ENCODE data around the gene NNAT.
"Not testable (repeated sequence)": the region's sequence is repeated elsewhere in the genome, so short reads cannot be mapped to it uniquely, and the experiment has no call there.

Gene NNAT, protein sequence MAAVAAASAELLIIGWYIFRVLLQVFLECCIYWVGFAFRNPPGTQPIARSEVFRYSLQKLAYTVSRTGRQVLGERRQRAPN

DNA sequence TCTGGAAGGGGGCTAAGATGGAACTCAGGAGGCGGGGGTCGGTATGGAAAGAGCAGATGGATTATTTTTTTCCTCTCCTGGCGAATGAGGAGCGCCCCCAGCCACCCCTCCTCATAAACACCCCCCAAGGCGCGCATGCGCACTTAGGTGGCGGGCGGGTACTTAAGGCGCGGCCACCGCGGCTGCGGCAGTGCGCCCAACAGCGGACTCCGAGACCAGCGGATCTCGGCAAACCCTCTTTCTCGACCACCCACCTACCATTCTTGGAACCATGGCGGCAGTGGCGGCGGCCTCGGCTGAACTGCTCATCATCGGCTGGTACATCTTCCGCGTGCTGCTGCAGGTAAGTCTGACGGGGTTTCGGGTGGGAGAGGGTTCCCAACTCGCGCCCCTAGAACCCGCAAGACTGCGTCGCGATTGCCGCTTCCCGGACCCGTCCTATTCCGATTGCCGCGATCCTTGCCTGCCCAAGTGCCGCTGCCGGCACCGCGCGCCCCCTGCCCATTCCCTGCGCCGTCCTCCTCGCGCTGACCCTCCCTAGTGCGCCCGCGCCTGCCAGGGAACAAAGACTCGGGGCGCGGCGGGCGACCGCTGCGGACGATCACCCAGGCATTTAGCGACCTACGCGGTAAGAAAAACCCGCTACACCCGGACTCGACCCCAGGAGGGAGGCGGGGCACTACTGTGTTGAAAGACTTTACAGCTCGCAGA is at the start of gene NNAT:
Gene NNAT, plus strand, starts transcription at position 190 of the 711 bp plus-strand sequence. Its CDS starts 82 bp downstream, at position 272.
- DNase-seq: no peak

DNA sequence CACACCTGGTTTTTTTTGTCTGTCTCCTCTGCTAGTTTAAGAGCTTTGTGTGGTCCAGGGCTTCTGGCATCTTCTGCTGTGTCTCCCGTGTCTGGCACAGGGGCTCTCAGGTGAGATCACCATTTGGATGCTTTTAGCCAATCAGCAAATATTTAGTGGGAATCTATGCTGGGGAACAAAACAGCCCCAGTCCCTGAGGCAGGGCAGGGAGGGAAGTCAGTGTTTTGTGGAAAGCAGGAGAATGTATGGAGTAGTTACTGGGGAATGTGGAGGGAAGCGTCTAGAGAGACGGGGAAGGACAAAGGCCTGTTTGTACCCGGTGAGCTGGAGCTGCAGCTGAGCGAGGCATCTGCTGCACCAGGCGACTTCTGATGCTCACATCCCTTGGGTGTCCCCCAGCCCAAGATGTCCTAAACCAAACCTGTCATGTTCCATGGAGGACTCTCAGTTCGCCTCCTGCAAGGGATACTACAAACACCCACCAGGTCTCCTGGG is 49.3 kb upstream of the NNAT start:
- DNase-seq: no peak

GRCh38 chr20:37472435-37472834 is 48.6 kb upstream of the NNAT start:
- not testable (repeated sequence) for DNase-seq

DNA sequence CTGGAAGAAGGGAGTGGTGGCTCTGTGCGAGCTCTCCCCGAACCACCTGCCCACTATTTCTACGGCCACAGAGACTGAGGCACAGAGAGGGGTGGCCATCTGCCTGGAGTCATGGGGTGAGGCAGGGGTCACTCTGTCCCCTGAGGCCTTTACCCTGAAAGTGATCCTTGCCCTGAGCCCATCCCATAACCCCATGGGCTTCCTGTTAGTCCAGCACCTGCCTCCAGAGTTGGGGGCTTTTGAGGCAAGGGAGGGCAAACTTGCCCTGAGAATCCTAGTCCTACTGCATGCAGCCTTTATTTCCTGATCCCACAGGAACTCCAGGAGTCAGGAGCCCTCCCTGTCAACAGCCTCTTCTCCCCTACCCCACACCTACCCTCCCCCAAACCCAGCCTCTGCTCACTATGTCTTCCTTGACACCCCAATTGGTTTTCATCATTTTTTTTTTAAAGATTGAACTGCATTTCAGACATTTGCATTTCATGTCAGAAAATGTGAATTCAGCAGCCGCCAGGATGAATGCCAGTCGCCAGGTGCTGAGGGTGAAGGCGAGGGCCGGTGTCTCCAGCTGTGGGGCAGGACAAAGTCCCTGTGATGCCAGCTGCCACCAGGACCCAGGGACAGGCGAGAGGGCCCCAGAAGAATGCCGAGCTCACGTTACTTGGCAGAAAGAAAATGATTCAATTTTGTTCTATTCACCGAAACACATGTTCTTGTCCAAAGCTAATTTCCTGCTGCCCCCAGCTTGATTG is 47.6 kb upstream of the NNAT start:
- no peak for DNase-seq

DNA sequence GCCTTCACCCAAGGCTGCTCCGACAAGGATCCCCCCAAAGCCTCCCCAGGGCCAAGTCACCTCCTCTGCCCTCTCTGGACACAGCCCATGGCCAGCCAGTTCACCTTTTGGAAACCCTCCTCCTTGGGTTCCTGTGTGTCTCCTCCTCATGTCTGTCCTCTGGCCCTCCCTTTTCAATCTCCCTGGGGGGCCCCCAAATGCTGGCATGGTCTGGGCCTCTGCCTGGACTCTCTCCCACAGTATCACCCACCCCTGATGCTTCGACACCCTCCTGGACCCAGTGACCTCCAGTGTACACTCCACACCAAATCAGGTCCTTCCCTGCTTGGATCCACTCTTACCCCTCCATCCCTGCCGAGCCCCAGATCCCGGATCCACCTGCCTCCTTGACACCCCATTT is 46.7 kb upstream of the NNAT start:
- no peak for DNase-seq

DNA sequence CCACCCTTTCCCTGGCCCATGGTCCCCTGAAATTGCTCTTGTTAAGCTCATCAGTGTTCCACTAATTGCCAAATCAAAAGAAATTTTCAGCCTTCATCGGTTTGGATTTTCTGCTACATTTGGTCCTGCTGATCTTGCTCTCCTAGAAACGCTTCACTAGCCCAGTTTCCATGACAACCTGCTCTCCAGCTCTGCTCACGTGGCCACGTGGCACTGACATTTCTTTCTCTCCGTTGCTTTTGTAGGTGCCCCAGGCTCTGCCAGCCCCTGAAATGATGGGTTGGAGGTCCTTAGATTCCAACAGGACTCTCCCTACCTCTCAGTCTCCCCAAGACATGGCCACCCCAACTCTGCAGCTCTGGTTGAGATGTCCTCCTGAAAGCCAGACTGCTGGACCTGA is 45.8 kb upstream of the NNAT start:
- no peak for DNase-seq

- no peak for DNase-seq
Measured at GRCh38 chr20:37477041-37477440, 44.0 kb upstream of the NNAT start.

- no peak for DNase-seq
Measured at GRCh38 chr20:37479266-37479665, 41.8 kb upstream of the NNAT start.

- no peak for DNase-seq
Measured at GRCh38 chr20:37479925-37480691, 40.9 kb upstream of the NNAT start.

GRCh38 chr20:37480919-37481318 is 40.1 kb upstream of the NNAT start:
- DNase-seq: no peak

DNA sequence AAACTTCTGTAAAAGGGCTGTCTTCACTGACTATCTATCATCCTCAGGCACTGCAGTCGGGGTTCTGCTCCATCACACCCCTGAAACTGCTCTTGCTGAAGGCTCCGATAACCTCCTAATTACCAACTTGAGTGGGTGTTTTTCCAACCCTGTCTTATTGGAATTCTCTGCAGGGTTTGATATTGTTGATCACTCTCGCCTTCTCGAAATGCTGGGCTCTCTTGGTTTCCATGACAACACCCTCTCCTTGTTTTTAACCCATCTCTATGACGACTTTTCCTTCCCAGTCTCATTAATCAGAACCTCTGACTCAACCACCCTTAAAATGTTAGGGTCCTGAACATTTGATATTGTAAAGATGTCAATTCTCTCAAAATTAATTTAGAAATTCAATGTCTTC is 39.4 kb upstream of the NNAT start:
- DNase-seq: no peak

DNA sequence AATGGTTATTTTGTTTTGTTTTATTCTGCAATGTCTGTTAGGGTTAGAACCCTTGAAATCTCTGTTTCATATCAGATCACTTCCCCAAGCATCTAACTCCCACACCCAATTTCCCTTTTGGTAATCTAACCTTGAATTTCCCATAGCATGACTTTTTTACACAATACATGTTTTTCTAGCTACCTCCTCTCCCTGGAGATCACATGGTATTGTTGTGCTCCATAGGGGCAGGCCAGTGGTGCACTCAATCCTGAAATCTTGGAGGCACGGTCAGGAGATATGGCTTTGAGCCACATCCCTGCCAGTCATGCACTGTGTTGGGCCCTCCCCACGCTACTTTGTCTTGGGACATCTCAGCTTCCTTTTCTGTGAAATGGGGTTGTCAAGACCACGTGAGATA is 36.7 kb upstream of the NNAT start:
- no peak for DNase-seq

DNA sequence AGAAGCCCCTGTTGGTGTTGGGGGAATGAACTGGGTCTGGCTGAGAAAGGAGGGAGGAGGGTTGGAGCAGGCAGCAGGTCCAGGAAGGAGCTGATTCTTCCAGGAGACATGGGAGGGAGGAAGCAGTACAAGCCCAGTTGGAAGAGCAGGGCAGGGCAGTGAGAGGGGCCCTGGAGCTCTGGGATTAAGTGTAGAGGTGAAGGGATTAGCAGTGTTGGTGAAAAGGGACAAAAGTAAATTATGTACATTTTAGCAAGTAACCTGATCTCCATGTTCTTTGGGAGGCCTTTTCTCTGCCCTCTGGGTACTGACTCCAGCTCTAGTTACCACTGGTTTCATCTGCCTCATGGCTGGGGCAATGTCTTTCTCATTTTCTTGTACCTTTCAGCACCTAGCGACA is 34.8 kb upstream of the NNAT start:
- not testable (repeated sequence) for DNase-seq

DNA sequence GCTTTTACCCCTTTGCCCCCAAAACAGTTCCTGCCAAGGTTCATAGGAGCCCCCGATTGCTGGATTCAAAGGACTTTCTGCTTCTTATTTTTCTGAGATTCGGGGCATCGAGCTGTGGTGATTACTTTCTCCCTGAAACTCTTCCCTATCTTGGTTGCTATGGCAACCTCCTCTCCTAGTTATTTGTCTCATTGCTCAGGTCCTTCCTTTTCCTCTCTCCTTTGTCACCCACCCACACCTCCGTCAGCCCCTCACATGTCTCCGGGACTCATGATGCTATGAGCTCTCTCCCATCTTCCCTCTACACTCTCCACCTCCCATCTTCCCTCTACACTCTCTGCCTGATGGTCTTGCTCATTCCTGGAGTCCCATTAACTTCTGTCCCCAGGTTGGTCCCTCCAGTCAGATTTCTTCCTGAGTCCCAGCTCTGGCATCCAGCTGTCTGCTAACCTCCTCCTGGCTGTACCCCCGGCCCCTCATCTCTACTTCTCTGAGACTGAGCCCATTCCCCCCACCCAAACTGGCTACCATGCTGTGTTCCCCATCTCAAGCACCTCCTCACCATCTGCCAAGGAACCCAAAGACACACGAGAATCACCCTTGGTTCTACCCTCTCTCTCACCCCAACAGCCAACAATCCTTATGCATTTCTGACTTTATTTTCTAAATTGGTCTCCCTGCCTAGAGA is 30.2 kb upstream of the NNAT start:
- no peak for DNase-seq

GRCh38 chr20:37492096-37492625 is 28.9 kb upstream of the NNAT start:
- DNase-seq: no peak

- no peak for DNase-seq
Measured at GRCh38 chr20:37492945-37493344, 28.1 kb upstream of the NNAT start.

DNA sequence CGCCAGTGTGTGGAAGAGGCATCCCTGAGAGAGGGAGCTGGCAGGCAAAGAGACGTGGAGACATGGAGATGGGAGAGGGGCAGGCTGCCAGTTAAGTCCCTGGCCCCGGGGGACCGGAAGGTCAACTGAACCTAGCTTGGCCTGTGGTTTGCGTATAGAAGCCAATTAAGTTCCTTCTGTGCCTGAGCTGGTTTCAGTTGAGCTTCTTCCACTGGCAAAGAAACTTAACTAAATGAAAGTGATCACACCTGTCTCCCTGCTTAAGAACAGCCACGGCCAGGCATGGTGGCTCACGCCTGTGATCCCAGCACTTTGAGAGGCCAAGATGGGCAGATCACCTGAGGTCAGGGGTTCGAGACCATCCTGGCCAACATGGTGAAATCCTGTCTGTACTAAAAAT is 26.7 kb upstream of the NNAT start:
- DNase-seq: no peak

DNA sequence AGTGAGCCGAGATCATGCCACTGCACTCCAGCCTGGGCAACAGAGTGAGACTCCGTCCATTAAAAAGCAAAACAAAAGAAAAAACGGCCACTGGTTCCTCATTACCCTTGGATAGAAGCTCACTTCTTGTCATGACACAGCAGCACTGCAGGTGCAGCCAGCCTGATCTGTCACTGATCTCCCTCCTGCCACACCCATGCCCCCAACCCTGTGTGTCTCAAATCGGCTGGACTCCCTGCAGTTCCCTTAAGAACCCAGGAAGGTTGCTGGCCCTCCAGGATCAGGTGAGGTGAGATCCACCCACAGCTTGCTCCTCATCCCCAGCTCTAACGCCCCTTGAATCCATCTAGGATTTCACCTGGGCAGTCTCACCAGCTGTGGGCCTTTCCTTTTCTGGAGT is 26.3 kb upstream of the NNAT start:
- DNase-seq: no peak

DNA sequence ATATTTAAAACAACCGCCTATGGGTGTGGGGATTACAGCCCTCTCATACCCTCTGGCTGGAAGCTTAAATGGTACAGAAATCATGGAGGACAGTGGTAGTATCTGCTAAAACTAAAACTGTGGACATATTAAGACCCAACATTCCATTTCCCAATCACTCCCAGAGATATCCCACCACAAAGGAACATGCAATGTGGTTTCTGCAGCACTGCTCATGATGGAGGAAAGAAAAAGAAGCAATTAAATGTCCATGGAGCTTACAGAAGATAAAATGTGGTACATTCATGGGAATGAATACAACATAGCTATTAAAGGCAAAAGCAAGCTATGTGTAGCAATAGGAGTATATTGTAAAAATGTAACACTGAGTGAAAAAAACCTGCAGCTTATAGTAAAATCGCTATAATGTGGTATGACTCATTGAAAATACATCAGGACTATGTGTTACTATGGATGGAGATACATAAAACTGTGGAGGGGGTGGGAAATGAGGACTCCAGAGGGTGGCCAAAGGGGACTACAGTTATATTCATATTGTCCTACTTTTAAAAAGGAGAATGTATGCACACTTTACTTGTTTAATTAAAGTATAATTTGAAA is 22.9 kb upstream of the NNAT start:
- no peak for DNase-seq

DNA sequence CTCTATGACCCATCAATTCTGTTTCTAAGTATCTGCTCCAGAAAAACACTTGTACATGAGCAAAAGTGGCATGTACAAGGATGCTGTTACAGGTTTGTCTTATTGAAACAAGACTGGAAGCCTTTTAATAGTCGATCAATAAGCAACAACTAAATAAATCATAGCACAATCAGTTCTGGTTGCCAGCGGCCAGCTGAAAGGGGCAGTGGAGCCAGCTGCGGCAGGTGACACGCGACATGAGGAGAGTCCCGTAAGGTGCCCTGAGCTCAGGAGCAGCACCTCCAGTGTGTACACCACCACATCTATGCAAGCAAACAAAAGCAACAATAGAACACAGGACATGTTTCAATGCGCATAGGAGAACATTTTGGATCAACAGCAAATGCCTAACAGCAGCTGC is 20.7 kb upstream of the NNAT start:
- DNase-seq: no peak

DNA sequence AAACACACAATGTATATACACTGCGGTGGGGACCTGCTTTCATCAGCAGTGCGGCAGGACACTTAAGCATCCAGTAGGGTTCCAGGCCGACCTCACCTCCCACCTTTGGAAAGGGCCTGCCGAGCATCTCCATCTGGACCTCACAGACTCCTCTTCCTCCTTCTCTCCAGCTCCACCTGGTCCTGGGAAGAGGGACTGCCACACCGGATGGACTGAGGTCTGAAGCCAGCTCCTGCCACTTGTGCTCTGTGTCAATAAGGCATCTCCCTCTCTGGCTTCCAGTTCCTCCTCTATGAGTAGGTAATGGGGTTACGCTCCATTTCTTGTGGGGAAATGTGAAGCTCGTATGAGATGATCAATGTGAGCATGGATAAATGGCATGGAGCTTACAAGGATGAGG is 19.1 kb upstream of the NNAT start:
- no peak for DNase-seq

DNA sequence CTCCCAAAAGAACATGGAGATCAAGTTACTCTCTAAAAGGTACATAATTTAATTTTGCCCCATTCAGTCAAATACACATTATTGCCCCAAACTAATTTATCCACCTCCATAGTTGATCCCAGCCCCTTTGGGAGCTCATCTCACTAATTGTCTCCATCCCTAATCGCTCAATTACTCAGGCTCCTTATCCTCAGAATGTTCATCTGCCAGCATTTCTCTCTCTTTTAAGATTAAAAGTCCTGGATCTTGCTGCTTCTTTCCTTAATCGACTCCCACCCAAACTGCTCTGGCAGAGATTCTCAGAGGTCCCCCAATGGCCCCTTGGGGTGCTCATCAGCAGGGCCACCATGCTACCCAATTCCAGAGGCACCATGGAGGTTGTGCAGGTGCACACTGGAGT is 18.4 kb upstream of the NNAT start:
- DNase-seq: no peak
